ENCODE data around the gene RAP2B.

RAP2B gene

DNA sequence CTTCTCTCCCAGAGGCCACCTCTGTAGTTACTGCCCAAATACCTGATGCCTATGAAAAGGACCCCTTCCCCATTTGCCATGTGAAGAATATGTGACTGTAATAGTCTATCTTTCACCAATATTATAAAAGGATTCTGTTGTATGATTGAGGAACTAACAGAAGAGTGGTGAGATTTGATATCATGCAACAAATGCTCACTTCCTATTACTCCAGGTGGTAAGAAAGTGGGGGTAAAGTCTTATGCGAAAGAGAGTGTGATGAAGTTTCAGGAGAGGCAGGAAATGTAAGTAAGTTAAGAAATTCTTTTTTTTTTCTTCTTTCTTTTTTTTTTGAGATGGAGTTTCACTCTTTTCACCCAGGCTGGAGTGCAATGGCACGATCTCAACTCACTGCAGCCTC lies 24.4 kb upstream of the RAP2B start:
- Histone ChIP-seq H3K4me2 (ENCODE audit: low read depth, low read length, poor library complexity, severe bottlenecking) (no peak overlapping the region), H3K9me3 (ENCODE audit: insufficient read depth, low read depth, low read length) (no peaks in the 10 kb centered on the region), H3K9ac (ENCODE audit: low read depth, low read length, poor library complexity, severe bottlenecking) (no peak overlapping the region), H3K4me3 (ENCODE audit: low read length, poor library complexity, severe bottlenecking) (no peak overlapping the region), H4K20me1 (ENCODE audit: insufficient read depth, low read length, poor library complexity, severe bottlenecking) (no peaks in the 10 kb centered on the region), H3F3A (ENCODE audit: low read depth) (peaks cover 5% of the 10 kb centered on the region; the same call in 1 of the 2 replicates), H3K4me1 (ENCODE audit: insufficient read depth, low read length, poor library complexity, severe bottlenecking) (peaks cover 22% of the 10 kb centered on the region), H3K27me3 (ENCODE audit: insufficient read depth, low read length, poor library complexity, severe bottlenecking) (no peaks in the 10 kb centered on the region), H3K79me2 (ENCODE audit: insufficient read depth, low read length) (no peaks in the 10 kb centered on the region), H3K36me3 (ENCODE audit: insufficient read depth, low read length) (no peaks in the 10 kb centered on the region), H3K9me2 (replicated peaks; ENCODE audit: low read depth, low read length) (no peaks in the 10 kb centered on the region), H2AFZ (ENCODE audit: low read length) (peak overlapping the region; percentile 25; the same call in 1 of the 2 replicates)
- TF ChIP-seq, protein P1, sequence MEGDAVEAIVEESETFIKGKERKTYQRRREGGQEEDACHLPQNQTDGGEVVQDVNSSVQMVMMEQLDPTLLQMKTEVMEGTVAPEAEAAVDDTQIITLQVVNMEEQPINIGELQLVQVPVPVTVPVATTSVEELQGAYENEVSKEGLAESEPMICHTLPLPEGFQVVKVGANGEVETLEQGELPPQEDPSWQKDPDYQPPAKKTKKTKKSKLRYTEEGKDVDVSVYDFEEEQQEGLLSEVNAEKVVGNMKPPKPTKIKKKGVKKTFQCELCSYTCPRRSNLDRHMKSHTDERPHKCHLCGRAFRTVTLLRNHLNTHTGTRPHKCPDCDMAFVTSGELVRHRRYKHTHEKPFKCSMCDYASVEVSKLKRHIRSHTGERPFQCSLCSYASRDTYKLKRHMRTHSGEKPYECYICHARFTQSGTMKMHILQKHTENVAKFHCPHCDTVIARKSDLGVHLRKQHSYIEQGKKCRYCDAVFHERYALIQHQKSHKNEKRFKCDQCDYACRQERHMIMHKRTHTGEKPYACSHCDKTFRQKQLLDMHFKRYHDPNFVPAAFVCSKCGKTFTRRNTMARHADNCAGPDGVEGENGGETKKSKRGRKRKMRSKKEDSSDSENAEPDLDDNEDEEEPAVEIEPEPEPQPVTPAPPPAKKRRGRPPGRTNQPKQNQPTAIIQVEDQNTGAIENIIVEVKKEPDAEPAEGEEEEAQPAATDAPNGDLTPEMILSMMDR (conservative IDR thresholded peaks at IDR 0.05; ENCODE audit: low read length): no peak
- no peak for TF ChIP-seq EZH2phosphoT487 (IDR thresholded peaks at IDR 0.05; ENCODE audit: borderline replicate concordance)

DNA sequence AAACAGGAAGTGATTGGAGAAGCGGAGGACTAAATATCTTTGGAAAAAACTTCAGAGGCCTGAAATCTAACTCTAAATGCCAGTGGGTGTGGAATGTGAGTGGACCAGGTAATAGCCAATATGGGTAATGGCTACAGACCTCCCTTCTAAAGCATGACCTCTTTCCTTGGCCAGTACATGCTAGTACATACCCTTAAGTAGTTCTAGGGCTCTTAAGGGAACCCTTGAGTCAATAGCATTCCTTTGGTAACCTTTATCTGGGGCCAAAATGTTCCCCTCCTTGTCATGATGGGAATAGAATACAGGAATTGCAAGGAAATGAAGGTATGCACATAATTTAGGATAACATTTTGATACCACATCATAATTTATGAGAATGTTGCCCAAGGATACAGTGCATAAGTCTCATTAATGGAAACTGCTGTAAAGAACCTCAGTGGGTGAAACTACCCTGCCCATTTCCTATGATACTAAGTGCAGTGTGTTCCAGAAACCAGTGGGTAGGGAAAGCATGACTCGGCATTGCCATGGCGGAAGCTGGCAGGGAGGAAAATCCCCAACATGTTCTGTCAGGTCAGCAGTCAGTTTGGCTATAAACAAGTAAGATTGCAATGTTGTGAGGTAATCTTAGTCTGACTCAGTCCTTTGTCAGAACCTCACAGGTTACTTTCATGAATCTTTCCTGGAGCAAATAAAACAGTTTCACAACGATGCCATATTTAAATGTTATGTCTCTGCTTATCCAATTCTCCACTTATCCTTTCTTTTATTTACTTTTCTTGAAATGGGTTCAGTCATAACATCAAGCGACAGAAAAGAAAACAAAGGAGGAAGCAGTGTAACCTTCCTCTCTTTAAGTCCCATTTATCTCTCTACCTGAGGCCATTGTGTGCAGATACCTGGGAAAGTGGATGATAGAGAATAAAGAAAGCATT lies 23.5 kb upstream of the RAP2B start:
- TF ChIP-seq EZH2phosphoT487 (IDR thresholded peaks at IDR 0.05; ENCODE audit: borderline replicate concordance): no peak
- TF ChIP-seq, protein P1 (conservative IDR thresholded peaks at IDR 0.05; ENCODE audit: low read length): no peak
- no peaks in the 10 kb centered on the region for H3K27me3 ChIP-seq (ENCODE audit: insufficient read depth, low read length, poor library complexity, severe bottlenecking)
- H3K4me3 ChIP-seq (ENCODE audit: low read length, poor library complexity, severe bottlenecking): no peak overlapping the region
- peaks cover 30% of the 10 kb centered on the region for H3K4me1 ChIP-seq (ENCODE audit: insufficient read depth, low read length, poor library complexity, severe bottlenecking)
- H3F3A ChIP-seq (ENCODE audit: low read depth): peaks cover 5% of the 10 kb centered on the region; the same call in 1 of the 2 replicates
- H3K9me3 ChIP-seq (ENCODE audit: insufficient read depth, low read depth, low read length): no peaks in the 10 kb centered on the region
- no peaks in the 10 kb centered on the region for H3K9me2 ChIP-seq (replicated peaks; ENCODE audit: low read depth, low read length)
- no peak overlapping the region for H3K9ac ChIP-seq (ENCODE audit: low read depth, low read length, poor library complexity, severe bottlenecking)
- no peaks in the 10 kb centered on the region for H4K20me1 ChIP-seq (ENCODE audit: insufficient read depth, low read length, poor library complexity, severe bottlenecking)
- H3K36me3 ChIP-seq (ENCODE audit: insufficient read depth, low read length): no peaks in the 10 kb centered on the region
- H3K79me2 ChIP-seq (ENCODE audit: insufficient read depth, low read length): no peaks in the 10 kb centered on the region
- H3K4me2 ChIP-seq (ENCODE audit: low read depth, low read length, poor library complexity, severe bottlenecking): no peak overlapping the region
- H2AFZ ChIP-seq (ENCODE audit: low read length): 0 out of 2 replicates have a peak overlapping the region, but pooled peaks have one; percentile 15

DNA sequence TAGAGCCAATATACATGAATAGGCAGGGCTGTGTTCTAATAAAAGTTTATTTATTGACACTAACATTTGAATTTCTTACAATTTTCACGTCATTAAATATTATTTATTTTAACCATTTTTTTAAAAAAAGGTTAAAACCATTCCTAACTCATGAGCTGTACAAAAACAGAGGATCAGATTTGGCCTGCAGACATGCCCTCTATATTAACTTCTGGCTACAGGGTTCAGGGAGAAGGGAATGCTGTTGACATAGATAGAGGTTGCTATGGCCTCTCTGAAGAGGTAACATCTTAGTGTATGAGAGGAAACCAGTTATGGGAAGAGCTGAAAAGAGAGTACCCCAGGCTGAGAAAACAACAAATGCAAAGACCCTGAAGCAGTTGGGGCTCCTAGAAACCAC lies 19.1 kb upstream of the RAP2B start:
- H3K4me2 ChIP-seq (ENCODE audit: low read depth, low read length, poor library complexity, severe bottlenecking): no peak overlapping the region
- no peaks in the 10 kb centered on the region for H3K9me3 ChIP-seq (ENCODE audit: insufficient read depth, low read depth, low read length)
- peaks cover 46% of the 10 kb centered on the region for H3K4me1 ChIP-seq (ENCODE audit: insufficient read depth, low read length, poor library complexity, severe bottlenecking)
- H3F3A ChIP-seq (ENCODE audit: low read depth): peaks cover 5% of the 10 kb centered on the region; the same call in 1 of the 2 replicates
- no peak overlapping the region for H3K4me3 ChIP-seq (ENCODE audit: low read length, poor library complexity, severe bottlenecking)
- TF ChIP-seq EZH2phosphoT487 (IDR thresholded peaks at IDR 0.05; ENCODE audit: borderline replicate concordance): no peak
- TF ChIP-seq, protein P1 (conservative IDR thresholded peaks at IDR 0.05; ENCODE audit: low read length): no peak
- H3K9me2 ChIP-seq (replicated peaks; ENCODE audit: low read depth, low read length): no peaks in the 10 kb centered on the region
- H3K79me2 ChIP-seq (ENCODE audit: insufficient read depth, low read length): no peaks in the 10 kb centered on the region
- no peaks in the 10 kb centered on the region for H3K36me3 ChIP-seq (ENCODE audit: insufficient read depth, low read length)
- H2AFZ ChIP-seq (ENCODE audit: low read length): no peak overlapping the region
- H3K27me3 ChIP-seq (ENCODE audit: insufficient read depth, low read length, poor library complexity, severe bottlenecking): no peaks in the 10 kb centered on the region
- no peaks in the 10 kb centered on the region for H4K20me1 ChIP-seq (ENCODE audit: insufficient read depth, low read length, poor library complexity, severe bottlenecking)
- H3K9ac ChIP-seq (ENCODE audit: low read depth, low read length, poor library complexity, severe bottlenecking): no peak overlapping the region

Data from Loucy (cell line).